ES-I3 (cell line): ENCODE results near the gene RAD51B.

Source experiments
- H3K36me3 ChIP-seq: 2 replicates; pipeline ENCODE4 v1.6.1; 2013; ENCODE audit warnings: mild to moderate bottlenecking, low read length, control low read depth, moderate library complexity; ENCODE audit not compliant: insufficient read depth
- H3K4me1 ChIP-seq: 2 replicates; pipeline ENCODE4 v1.6.1; 2013; ENCODE audit warnings: mild to moderate bottlenecking, control low read depth, low read length; ENCODE audit not compliant: insufficient read depth
- H3K9ac ChIP-seq: 2 replicates; pipeline ENCODE4 v1.6.1; 2013; ENCODE audit warnings: low read depth, mild to moderate bottlenecking, low read length, moderate library complexity
- H3K9me3 ChIP-seq: 2 replicates; pipeline ENCODE4 v1.6.1; 2013; ENCODE audit warnings: mild to moderate bottlenecking, low read length, moderate library complexity; ENCODE audit not compliant: control insufficient read depth, insufficient read depth

The RAD51B gene

DNA sequence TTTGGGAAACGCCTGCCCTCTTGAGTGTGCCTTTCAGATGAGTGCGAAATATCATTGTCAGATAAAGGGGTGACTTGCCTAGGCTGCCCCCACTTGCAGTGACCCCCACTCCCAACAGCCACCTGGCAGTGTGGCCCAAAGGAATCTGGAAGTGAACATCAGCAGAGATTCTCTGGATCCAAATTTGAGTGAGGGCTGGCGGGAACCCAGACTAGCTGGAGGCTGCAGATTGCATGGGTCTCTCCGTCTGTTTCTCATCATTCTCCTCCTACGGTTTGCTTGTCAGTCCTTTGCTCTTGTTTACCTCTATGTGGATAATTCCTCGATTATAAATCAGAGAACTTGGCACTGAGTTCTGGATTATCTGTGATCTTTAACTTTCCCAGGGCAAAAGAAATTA lies 692.5 kb downstream of the RAD51B start:
- H3K9me3 ChIP-seq = no peaks in the 10 kb centered on the region
- no peak overlapping the region for H3K9ac ChIP-seq
- no peaks in the 10 kb centered on the region for H3K36me3 ChIP-seq
- peaks cover 5% of the 10 kb centered on the region; the same call in 1 of the 2 replicates for H3K4me1 ChIP-seq

DNA sequence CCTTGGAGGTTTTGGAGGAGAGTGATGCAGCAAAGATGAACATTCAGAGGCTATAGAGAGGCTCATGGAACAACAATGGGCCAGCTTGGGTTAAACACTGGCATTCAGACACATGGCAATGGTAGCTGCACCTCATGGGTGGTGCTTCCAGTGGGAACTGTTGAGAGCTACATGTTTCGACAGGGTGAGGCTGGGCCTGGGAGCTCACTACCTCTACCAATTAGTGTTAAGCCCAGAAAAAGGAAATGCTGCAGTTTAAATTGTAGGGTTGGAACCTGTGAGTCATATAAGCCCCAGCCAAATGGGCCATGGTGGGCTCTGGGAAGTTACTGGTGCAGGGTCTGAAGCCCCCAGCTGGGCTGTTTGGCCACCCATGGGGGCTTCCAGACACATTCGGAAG lies 693.6 kb downstream of the RAD51B start:
- Histone ChIP-seq H3K9me3 (no peaks in the 10 kb centered on the region), H3K36me3 (no peaks in the 10 kb centered on the region), H3K9ac (no peak overlapping the region), H3K4me1 (peaks cover 5% of the 10 kb centered on the region; the same call in 1 of the 2 replicates)

GRCh38 chr14:68513838-68514607 lies 694.4 kb downstream of the RAD51B start:
- Histone ChIP-seq H3K36me3 (no peaks in the 10 kb centered on the region), H3K9ac (no peak overlapping the region), H3K4me1 (peaks cover 11% of the 10 kb centered on the region), H3K9me3 (no peaks in the 10 kb centered on the region)

- H3K9ac ChIP-seq = no peak overlapping the region
- H3K9me3 ChIP-seq = no peaks in the 10 kb centered on the region
- H3K4me1 ChIP-seq = peaks cover 12% of the 10 kb centered on the region
- no peaks in the 10 kb centered on the region for H3K36me3 ChIP-seq
Measured at GRCh38 chr14:68514608-68515194, 695.1 kb downstream of the RAD51B start.

DNA sequence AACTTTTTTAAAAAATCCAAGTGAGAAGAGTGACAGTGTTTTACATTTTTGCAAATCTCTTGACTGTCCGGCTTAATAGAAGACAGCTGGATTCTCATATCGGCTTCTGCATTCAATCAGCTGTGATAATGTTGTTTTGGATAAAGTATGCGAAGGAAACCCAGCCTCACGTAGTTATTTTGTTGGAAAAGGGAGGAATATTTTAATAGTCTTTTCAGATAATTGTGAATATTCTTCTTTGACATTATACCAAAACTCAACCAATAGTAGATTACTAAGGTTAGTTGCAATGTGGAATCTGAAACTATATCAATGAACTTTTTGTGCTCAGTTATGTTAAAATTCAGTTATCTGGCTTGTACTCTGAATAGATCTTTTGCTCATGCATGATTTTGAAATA lies 696.8 kb downstream of the RAD51B start:
- Histone ChIP-seq H3K9ac (no peak overlapping the region), H3K9me3 (no peaks in the 10 kb centered on the region), H3K4me1 (peaks cover 23% of the 10 kb centered on the region), H3K36me3 (no peaks in the 10 kb centered on the region)

GRCh38 chr14:68518166-68518565 lies 698.6 kb downstream of the RAD51B start:
- peaks cover 40% of the 10 kb centered on the region for H3K4me1 ChIP-seq
- H3K9me3 ChIP-seq = no peaks in the 10 kb centered on the region

GRCh38 chr14:68518761-68519670 lies 699.4 kb downstream of the RAD51B start:
- H3K4me1 ChIP-seq = peaks cover 40% of the 10 kb centered on the region
- no peaks in the 10 kb centered on the region for H3K9me3 ChIP-seq
- no peaks in the 10 kb centered on the region for H3K36me3 ChIP-seq
- no peak overlapping the region for H3K9ac ChIP-seq

More at GRCh38 chr14:68518166-68518565, 698.6 kb downstream of the RAD51B start:
- Histone ChIP-seq H3K36me3 (no peaks in the 10 kb centered on the region), H3K9ac (no peak overlapping the region)

DNA sequence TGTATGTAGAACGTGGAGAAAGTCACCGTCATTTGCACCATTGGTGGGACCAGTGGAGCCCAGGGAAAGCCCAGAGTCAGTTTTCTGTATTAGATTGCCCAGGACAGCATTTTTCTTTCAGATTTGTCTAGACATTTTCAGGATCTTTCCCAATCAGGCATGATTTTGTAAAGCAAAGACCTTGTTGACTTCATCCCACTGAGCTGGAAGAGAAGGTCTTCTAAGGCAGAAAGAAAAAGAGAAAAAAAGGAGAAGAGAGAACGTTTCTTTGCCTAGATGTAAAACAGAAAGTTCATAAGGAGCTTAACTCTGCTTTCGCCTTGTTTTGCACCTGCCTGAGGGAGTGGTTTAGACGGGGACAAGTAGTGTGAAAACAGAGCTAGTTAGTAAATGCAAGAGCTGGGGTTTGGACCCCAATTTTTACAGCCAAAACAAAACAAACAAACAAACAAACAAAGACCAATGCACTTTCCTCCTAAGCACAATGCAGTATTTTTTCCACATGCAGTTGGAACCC lies 700.1 kb downstream of the RAD51B start:
- no peaks in the 10 kb centered on the region; the same call in 1 of the 2 replicates for H3K36me3 ChIP-seq
- H3K9me3 ChIP-seq = no peaks in the 10 kb centered on the region
- peaks cover 36% of the 10 kb centered on the region for H3K4me1 ChIP-seq
- H3K9ac ChIP-seq = no peak overlapping the region

- H3K36me3 ChIP-seq = no peaks in the 10 kb centered on the region; the same call in 1 of the 2 replicates
- no peak overlapping the region for H3K9ac ChIP-seq
- peaks cover 35% of the 10 kb centered on the region for H3K4me1 ChIP-seq
- no peaks in the 10 kb centered on the region for H3K9me3 ChIP-seq
Measured at GRCh38 chr14:68520637-68521556, 701.3 kb downstream of the RAD51B start.

- no peaks in the 10 kb centered on the region; the same call in 1 of the 2 replicates for H3K36me3 ChIP-seq
- no peak overlapping the region for H3K9ac ChIP-seq
- H3K4me1 ChIP-seq = peaks cover 35% of the 10 kb centered on the region
- H3K9me3 ChIP-seq = no peaks in the 10 kb centered on the region
Measured at GRCh38 chr14:68521557-68521901, 702.0 kb downstream of the RAD51B start.

DNA sequence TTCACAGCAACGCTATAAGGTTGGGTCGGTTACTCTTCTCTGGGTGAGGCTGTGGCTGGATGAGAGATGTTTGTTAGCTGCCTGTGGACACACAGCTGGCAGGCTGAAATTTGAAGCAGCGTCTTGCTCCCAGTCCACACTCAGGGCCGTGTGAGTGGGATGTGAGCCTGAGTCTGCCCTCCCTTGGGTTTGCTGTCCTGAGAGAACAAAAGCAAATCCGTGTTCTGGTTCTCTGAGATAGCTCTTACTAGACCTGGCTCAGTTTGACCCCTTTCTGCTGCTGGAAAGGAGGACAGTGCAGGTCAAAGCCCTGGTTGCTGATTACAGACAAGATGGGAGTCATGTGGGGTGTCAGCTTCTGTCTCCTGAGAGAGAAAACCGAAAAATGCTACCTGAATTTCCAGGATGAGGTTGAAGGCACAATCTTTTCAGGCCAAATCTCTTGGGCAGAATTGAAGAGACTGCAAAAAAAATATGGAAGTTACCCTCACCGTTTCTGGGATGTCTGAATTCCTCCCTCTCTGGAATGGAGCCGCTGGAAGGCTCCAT lies 702.5 kb downstream of the RAD51B start:
- Histone ChIP-seq H3K9ac (no peak overlapping the region), H3K9me3 (no peaks in the 10 kb centered on the region), H3K36me3 (no peaks in the 10 kb centered on the region; the same call in 1 of the 2 replicates), H3K4me1 (peaks cover 39% of the 10 kb centered on the region)

- no peaks in the 10 kb centered on the region for H3K9me3 ChIP-seq
- peaks cover 44% of the 10 kb centered on the region for H3K4me1 ChIP-seq
- H3K9ac ChIP-seq = no peak overlapping the region
- H3K36me3 ChIP-seq = no peaks in the 10 kb centered on the region; the same call in 1 of the 2 replicates
Measured at GRCh38 chr14:68522510-68523325, 703.1 kb downstream of the RAD51B start.

GRCh38 chr14:68523326-68523610 lies 703.7 kb downstream of the RAD51B start:
- peaks cover 44% of the 10 kb centered on the region for H3K4me1 ChIP-seq
- H3K9ac ChIP-seq = no peak overlapping the region
- H3K36me3 ChIP-seq = no peaks in the 10 kb centered on the region; the same call in 1 of the 2 replicates

More at GRCh38 chr14:68523326-68523610, 703.7 kb downstream of the RAD51B start:
- H3K9me3 ChIP-seq = no peaks in the 10 kb centered on the region
